ENCODE data around the gene AKAP6.

DNA sequence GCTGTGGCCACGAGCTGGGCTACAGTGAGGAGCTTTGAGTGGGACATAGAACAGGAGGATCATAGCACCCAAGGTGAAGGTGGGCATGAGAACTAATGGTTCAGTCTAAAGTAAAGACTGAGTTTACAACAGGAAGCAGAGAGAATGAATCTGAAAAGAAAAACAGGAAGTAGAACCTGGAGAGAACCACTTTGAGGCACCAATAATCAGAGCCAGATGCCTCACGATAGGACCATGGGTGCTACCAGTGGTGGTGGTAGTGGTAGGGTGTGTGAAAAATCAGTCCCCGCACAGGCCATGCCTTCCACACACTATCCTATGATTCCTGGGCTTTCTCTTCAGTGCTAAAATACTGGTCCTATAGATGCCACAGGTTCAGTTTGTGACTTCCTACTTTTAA is 293.6 kb downstream of the AKAP6 start:
- TF ChIP-seq, protein P1, sequence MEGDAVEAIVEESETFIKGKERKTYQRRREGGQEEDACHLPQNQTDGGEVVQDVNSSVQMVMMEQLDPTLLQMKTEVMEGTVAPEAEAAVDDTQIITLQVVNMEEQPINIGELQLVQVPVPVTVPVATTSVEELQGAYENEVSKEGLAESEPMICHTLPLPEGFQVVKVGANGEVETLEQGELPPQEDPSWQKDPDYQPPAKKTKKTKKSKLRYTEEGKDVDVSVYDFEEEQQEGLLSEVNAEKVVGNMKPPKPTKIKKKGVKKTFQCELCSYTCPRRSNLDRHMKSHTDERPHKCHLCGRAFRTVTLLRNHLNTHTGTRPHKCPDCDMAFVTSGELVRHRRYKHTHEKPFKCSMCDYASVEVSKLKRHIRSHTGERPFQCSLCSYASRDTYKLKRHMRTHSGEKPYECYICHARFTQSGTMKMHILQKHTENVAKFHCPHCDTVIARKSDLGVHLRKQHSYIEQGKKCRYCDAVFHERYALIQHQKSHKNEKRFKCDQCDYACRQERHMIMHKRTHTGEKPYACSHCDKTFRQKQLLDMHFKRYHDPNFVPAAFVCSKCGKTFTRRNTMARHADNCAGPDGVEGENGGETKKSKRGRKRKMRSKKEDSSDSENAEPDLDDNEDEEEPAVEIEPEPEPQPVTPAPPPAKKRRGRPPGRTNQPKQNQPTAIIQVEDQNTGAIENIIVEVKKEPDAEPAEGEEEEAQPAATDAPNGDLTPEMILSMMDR (IDR thresholded peaks at IDR 0.05), result no peak
- TF ChIP-seq POLR2AphosphoS5 (IDR thresholded peaks at IDR 0.05) (no peak), POLR2A (IDR thresholded peaks at IDR 0.05) (no peak), EP300 (IDR thresholded peaks at IDR 0.05) (no peak)
